NCI-H187 (cell line): ENCODE measurements around the gene DENND1B.
A peak's percentile ranks its signal among the peaks of the same experiment; 100 is the strongest.

Source experiments
- DNase-seq, 2 experiments: peaks; one replicate each; lab custom pipeline; 2025; lab: John Stamatoyannopoulos, UW

DENND1B gene

DNA sequence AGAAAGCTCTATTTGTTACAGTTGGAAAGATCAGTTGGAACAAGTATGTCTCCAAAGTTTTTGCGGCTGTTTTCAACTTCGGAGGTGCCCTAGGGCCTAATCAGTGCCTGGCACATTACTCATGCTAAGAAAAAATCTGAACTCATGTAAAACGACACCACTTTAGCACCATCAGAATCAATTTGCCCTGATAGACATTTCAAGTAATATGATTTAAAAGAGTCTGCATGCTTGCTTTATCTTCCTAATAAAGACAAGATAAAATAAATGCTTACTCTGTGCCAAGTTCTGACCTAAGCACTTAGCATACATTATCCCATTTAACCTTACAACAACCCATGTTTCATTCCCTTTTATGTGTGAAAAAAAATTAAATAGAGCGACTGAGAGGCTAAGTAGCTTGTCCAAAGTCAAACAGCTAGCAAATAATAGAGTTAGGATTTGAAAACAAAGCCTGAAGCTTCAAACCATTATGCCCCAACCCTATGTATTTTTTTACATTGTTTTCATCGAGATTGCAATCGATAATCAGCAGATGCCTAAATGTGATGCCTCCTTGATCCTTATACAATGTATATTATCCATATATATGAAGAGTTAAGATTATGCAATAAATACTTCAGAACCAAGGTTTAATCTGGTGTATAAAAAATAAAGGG, 91.3 kb downstream of the DENND1B start:
- DNase-seq = no peak

DNA sequence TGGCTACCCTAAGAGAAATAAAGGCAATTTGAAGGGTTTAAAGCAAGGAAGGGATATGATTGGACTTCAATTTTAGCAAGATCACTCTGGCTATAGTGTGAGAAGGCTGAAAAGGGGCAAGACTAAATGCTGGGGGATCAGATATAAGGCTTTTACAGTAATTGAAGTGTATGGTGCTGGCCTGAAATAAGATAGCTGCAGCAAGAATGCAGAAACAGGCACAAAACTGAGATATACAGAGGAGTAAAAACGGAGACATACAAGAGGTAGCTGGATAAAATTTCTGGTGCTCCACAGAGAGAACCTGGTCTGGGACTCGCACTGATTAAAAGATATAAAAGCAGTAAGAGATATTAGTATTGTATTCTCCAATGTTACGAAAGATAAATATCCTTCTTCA, 92.0 kb downstream of the DENND1B start:
- no peak for DNase-seq

DNA sequence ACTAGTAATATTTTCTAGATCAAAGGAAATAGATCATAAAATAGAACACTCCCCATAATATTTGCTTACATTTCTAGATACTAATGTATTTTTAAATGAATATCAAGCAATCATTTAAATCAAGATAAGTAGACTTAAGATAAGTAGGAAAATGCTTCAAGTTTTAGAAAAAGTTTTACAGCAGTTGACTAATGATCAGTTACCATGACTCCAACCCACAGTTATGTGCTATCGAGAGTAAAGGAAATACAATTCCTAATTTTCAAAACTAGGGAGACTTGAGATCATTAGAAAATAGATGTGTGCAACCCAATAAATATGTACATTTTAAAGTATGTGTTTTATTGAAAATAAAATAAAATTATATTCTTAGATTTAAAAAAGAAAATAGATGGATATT, 95.0 kb downstream of the DENND1B start:
- DNase-seq = no peak

DNA sequence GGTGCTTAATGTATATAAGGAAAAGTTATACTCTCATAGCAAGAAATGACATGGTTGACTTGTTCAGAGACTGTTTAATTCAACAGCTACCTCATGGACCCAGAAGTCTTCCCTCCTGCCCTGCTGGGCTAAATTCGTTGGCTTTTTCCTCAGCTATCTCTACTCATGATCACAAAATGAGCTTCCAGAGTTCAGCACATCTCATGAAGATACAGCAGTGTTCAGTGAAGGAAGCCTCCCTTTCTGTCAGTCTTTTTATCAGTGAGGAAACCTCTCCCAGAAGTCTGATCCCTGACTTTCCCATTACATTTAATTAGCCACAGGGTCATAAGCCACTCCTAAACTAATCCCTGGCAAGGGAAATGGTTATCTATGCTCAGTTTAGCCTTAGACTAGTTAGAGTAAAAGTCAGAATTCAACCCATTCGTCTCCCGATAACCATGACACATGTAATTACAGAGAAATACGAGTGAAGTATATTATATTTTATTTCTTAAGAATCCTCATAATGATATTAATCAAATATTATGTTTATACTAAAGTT, 97.5 kb downstream of the DENND1B start:
- no peak for DNase-seq

DNA sequence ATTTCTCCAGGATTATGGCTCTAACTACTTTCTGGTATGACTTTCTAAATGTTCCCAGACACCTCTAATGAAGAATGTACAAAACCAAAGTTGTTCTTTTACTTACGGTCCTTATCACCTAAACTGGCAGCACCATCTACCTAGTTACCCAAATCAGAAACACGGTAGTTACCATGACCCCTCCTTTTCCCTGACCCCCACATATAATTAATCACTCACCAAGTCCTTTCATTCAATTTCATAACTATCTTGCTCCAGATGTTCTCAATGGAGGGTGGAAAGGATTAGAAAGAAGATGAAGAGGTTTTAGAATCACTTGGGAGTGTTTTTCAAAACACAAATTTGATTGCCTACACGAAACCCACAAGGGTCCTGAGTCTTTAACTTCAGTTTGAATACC, 98.0 kb downstream of the DENND1B start:
- no peak for DNase-seq

DNA sequence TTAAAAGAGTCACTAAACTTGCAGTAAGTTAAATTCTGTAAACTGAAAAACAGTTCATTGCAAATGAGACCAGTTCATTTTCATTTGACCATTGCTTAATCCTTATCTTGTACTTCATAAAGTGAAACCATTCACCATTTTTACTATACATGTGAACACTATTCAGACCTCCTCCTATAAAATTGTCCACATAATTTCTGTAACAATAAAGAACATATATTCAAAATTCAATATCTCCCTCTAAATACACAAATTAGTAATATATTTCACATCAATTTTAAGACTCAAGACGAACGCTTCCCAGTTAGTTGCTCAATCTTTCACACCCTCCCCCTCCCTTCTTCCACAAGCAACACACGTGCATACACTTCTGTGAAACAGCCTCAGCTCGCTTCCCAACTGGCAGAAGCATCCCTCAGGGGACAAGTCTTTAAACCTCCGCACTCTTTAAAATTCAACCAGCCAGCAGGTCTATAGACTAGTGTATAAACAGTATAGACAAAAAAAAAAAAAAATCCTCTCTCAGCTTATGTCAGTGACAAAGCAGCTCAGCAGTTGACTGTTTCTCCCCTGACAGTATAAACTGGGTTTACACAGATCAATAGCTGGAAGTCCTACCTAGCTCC, 99.6 kb downstream of the DENND1B start:
- peak; percentile 1 to 29 for DNase-seq

DNA sequence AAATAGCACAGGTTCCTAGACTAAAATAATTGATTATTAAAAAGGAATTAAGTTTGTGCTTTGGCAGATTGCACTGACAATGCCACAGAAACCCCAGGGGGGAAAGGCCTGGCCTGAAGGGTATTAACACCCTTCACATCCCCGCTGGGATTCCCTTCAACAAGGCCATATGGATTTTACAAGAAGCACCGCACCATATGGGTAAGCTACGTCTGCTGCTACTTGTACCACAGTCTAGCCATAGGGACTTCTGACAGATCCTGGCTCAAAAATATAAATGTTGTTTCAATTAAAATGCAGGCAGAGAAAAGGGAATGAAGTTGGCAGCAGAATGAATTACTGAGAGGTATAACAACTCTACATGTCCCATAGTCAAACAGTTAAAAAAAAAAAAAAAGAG, 101.0 kb downstream of the DENND1B start:
- no peak for DNase-seq

DNA sequence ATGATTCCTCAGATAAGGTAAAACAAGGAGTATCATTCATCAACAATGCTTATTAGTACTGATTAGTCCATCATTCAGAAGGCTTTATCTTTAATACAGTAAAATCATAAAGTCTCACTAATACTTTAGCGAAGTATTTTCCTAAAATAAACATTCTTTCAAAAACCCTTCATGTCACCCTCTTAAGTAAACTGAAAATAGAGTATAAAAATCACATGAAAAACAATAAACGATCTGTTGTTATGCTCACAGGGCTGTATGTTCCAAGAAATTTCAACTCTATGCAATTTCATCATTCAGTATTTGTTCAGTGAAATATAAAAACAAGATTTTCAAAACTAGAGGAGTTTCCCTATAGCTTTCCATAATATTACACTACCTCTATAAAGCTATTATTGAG, 102.0 kb downstream of the DENND1B start:
- no peak for DNase-seq

DNA sequence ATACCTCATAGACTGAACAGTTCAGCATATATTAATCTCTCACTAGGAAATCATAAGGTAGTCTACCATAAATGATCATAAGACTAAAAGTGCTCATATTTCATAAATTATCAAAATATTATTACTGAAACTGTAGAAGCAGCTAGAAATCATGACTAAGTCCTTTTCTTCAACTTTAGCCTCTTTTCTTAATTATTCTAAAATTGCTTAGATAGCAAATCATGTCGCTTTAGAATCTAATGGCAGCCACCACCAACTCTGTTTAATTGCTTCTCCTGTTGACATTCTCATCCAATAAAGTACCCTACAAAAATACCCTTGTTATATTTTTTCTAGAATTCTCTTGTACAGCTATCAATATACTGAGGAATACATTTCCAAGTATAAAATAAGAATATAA, 102.9 kb downstream of the DENND1B start:
- DNase-seq = no peak

DNA sequence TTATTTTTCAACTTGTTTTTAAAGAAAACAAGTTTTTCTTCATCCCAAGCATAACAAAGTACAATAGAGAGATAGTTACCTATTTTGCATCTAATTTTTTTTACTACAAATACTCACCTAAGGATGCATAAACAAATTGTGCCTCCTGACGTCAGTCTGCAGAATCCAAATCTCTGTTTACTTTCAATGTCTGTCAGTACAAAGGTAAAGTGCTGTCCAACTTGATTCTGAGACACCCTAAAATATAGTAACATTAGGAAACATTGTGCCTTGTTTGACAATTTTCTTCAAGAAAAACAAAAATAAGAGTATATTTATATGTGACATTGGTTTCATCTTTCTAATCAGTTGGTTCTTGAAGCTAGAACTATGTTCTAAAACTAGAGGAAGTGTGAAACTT, 103.4 kb downstream of the DENND1B start:
- no peak for DNase-seq

DNA sequence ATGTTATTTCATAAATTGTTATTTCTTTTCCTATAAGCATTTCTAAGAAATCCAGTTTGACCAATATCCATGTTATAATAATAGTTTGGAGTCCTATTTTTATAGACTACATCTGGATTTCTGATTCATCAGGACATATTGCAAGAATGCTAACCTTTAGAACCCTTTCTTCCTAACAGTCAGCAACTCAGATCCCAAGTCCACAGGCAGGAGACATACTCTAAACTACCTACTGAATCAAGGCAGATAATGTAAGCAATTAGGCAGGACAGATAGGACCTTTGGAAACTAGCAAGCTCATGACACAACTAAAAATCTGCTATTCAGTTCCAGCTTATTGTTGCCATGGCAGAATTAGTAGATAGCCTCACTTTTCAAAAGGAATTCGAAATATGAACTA, 104.1 kb downstream of the DENND1B start:
- no peak for DNase-seq

DNA sequence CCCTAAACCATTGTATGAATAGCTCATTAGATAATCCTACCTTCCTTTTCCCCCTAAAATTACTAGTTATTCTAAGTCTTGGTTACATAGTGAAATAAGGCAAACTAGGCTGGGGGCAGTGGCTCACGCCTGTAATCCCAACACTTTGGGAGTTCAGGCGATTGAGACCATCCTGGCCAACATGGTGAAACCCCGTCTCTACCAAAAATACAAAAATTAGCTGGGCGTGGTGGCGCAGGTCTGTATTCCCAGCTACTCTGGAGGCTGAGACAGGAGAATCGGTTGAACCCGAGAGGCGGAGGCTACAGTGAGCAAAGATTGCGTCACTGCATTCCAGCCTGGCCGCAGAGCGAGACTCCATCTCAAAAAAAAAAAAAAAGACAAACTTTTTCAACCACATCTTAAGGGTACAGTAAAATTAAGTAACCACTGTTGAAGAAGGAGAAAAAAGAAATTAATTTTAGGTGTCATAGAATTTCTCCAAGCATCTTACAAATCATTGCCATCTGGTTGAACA, 108.5 kb downstream of the DENND1B start:
- DNase-seq = no peak

DNA sequence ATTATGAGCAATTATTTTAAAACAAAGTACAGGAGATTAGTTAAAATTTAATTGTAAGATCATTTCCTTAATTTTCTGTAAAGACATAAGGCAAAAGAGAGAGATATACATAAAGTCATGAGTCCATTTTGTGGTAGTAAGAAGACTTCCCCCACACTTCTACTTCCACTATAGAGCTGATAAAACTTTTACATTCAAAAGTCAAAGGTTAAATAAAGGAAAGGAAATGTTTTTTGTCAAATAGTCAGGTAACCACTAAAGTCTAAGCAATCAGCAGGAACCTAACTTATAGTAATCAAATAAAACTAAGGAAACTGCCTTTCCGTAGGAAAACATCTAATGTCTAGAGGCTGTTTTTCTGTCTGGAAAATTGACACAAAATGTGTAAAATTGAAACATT, 110.9 kb downstream of the DENND1B start:
- no peak for DNase-seq

DNA sequence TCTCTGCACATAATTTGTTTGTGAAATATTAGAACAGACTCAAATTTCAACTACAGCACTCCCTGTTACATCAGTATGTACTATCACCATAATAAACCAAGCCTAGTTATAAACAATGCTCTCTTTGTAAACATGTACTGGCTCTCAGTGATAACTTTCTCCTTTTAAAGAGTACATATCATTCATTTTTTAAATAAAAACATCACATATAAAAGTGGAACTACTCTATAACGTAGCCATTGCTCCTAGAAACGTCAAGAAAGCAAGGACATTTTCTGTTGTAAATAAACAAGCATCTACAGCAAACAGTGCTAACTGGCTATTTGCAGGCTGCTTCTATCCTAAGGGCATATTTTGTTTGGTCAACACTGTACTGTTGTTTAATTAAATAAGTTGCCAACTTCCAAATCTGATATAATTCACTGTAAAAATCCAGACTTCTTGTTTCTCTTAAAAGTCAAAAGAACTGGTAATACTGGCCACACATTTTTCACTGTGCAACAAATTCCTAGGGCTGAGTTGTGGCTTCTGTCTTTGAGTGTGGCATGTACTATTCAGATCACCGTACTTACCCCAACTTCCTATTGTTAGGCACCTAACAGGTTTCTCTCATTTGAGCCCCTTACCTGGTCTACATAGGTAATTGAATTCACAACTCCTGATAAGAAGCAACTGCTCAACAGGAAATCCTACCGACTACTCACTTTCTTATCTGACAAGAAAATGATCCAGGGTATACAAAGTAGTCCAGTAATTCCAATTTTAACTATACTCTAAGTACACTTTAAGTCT, 111.9 kb downstream of the DENND1B start:
- DNase-seq = no peak

DNA sequence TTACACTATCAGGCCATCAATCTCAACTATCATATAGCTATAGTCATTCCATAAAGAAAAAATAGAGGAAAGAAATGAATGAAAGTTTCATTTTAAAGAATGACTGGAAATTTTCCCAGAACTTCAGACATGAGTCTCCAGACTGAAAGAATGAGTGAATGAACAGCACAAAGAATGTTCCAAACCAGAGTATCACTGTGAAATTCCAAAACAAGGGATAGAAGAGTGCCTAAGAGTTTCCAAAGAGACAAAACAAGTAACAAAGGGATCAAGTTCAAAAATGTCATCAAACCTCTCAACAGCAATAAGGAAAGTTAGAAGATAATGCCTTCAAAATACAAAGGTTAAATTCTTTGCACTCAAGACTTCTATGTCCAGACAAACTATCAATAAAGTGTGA, 114.9 kb downstream of the DENND1B start:
- no peak for DNase-seq

DNA sequence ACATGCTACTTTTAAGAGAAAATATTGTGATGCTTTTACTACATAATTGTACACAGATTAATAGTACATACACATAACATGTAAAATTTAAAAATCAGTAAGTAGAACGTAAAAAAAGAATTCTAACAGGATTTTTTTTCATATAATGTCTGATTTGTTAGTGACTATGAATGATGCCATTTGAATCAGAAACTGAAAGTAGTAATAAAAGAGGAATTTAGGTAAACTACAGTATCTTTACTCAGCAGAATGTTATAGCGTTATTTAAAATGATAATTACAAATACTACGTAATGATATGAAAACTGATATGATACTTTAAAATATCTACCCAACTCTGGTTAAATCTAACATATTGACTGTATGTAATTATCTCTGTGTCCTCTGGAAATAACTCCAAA, 116.1 kb downstream of the DENND1B start:
- DNase-seq = no peak

DNA sequence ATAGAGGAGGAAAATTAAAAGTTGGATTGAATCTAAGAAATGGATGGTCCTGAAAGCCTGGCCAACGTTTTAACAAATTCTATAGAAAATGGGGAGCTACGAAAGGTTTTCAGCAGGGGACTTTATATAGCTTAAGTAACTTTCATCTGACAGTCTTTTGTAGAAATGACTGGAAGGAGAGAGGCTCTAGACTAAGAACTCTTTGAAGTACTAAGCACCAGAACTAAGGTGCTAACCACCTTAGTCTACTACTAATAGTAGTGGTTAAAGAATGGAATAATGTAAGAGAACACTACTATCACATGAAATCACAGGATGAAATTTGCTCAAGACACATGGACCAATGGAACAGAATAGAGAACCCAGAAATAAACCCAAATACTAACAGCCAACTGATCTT, 126.1 kb downstream of the DENND1B start:
- DNase-seq = no peak

DNA sequence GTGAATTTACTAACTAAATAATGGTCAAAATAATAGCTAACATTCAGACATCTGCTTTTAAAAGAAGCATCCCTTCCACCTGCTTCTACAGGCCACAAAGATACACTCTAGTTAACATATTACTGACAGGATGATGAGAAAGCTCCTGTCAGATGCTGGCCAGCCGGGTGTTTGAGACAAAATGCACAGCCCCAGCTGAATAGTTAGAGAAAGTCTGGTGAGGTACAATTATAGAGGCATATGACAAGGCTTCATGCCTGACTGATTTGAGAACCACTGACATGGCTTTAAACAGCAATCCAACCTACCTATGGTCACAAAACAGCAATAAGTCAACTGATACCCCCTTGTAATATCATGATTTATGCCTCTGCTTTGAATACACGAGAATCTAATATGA, 137.0 kb downstream of the DENND1B start:
- no peak for DNase-seq

DNA sequence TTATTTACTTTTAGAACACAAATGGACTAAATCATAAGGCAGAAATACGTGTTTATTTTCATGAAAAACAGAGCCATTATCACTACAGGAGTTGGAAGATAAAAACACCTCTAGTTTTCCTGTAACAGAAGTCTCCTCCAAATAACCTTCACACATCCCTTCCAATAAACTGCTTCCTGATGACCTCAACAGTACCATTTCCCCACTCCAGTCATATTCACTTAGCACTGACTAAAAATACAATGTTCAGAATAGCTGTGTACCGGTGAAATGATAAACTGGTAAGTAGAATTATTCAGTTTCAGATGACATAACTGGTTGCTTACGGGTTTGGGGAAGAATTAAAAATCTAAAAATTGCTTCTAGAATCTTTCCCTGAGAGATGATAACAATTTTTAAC, 137.9 kb downstream of the DENND1B start:
- DNase-seq = no peak

DNA sequence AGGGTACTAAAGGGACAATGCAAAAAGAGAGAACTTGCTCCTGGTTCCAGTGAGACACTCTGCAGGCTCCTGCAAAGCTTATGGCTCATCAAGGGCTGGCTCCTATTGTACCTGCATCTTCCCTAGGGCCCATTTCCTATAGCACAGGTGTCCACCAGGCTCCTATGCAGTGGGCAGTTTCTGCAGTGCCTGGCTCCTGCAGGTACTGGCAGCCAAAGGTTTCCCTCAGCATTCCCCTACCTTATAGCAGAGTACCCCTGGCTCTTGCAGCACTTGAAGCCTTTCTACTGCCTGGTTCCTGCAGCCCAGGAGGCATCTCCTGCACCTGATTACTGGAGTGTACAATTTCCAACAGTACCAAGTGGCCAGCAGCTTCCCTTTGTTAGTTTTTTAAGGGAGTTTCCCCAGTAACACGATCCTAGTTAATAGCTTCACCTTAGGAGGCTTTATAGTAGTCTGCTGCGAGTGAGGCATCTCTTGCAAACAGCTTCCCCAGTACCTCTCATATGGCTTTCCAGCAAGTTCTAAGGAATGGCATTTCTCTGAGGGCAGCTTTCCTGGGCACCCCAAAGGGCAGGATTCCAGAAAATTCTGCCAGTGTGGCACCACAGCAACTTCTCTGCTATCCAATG, 141.7 kb downstream of the DENND1B start:
- no peak for DNase-seq

DNA sequence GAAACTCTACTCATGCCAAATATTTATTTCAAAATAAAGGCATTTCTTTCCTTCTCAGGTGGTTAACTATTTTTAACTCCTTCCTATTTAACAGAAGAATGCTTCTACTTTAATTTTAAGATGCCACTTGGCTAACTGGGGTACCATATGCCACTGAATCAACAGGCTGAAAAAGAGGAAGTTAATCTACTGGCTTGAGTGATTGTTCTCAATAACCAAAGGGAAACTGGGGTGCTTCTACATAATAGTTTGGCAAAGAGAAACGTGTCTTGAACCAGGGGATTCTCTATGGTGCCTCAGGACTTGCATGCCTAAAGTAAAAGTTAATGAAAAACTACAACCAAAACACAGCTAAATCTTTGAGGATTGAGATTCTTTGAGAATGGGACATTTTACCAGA, 142.6 kb downstream of the DENND1B start:
- no peak for DNase-seq

DNA sequence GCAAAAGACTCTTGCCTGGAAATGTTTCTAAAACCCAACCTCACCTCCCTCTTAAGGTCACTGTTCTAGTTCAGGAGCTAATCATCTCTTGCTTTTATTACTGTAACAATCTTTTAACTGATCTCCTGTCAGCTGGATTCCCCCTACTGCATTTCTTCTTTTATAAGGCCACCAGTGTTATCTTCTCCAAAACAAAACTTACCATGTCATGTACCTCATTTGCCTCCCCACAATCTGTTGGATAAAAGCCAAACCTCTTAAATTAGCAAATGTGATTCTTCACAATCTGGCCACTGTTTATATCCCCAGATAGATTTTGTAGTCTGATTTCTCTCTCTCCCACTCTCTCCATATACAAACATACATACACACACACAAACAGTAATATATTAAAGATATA, 143.3 kb downstream of the DENND1B start:
- DNase-seq = no peak
